Embryonic facial prominence (tissue), 1 donor: ENCODE results near the gene ABHD5.

ENCODE experiments used
- DNase-seq: peaks from one replicate; pipeline ENCODE4 v3.0.0-alpha.2; 2016; ENCODE audit errors: extremely low spot score

ABHD5 gene

GRCh38 chr3:43779850-43780249, 89.1 kb downstream of the ABHD5 start:
- DNase-seq: no peak

GRCh38 chr3:43782541-43782940, 91.8 kb downstream of the ABHD5 start:
- DNase-seq: no peak
